Astrocyte (in vitro differentiated cells and primary cell): ENCODE results near the gene PPP2R2B.

Experiments used
- EZH2 ChIP-seq: IDR thresholded peaks from 2 replicates; pipeline ENCODE4 v1.6.1; 2012; ENCODE audit warnings: mild to moderate bottlenecking, low read length, inconsistent platforms; ENCODE audit not compliant: insufficient read depth
- TF ChIP-seq, protein P1 (sequence below): IDR thresholded peaks from 2 replicates; pipeline ENCODE4 v1.5.1; 2011; ENCODE audit warnings: low read depth, mild to moderate bottlenecking, inconsistent platforms, low read length, moderate library complexity; ENCODE audit not compliant: insufficient read depth

DNA sequence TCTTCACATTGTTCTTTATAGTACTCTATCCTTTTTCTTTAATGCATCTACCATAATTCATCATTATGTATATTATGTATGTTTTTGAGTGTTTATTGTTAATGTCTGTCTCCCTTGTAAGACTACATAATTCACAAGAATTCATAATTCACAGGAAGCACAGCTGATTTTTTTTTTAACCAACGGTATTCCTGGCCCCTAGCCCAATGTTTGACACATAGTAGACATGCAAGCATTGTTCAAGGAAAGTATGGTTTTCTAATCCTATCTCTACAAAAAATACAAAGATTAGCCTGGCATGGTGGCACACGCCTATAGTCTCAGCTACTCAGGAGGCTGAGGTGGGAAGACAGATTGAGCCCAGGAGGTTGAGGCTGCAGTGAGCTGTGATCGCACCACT is 160.6 kb downstream of the PPP2R2B start:
- no peak for TF ChIP-seq EZH2
- TF ChIP-seq, protein P1, sequence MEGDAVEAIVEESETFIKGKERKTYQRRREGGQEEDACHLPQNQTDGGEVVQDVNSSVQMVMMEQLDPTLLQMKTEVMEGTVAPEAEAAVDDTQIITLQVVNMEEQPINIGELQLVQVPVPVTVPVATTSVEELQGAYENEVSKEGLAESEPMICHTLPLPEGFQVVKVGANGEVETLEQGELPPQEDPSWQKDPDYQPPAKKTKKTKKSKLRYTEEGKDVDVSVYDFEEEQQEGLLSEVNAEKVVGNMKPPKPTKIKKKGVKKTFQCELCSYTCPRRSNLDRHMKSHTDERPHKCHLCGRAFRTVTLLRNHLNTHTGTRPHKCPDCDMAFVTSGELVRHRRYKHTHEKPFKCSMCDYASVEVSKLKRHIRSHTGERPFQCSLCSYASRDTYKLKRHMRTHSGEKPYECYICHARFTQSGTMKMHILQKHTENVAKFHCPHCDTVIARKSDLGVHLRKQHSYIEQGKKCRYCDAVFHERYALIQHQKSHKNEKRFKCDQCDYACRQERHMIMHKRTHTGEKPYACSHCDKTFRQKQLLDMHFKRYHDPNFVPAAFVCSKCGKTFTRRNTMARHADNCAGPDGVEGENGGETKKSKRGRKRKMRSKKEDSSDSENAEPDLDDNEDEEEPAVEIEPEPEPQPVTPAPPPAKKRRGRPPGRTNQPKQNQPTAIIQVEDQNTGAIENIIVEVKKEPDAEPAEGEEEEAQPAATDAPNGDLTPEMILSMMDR, result no peak
